KOPT-K1 (cell line): ENCODE measurements around the gene CABP4.
A peak's percentile ranks its signal among the peaks of the same experiment; 100 is the strongest.
"Not testable (repeated sequence)": the region's sequence is repeated elsewhere in the genome, so short reads cannot be mapped to it uniquely, and the experiment has no call there.

ENCODE experiments used
- H3K27ac ChIP-seq: fragments of 200-600 bp; sonication (generic); 2 replicates; pipeline ENCODE4 v1.5.1; 2016; ENCODE audit warnings: antibody characterized with exemption, mild to moderate bottlenecking, low read depth, low read length; ENCODE audit not compliant: poor library complexity, severe bottlenecking
- H3K36me3 ChIP-seq: fragments of 200-600 bp; sonication (generic); 2 replicates; pipeline ENCODE4 v1.5.1; 2017; ENCODE audit warnings: antibody characterized with exemption, mild to moderate bottlenecking, low read length, moderate library complexity; ENCODE audit not compliant: insufficient read depth
- H3K9me3 ChIP-seq: fragments of 200-600 bp; sonication (generic); 2 replicates; pipeline ENCODE4 v1.5.1; 2017; ENCODE audit warnings: antibody characterized with exemption, low read length, mild to moderate bottlenecking; ENCODE audit not compliant: insufficient read depth, poor library complexity, severe bottlenecking

The CABP4 gene

DNA sequence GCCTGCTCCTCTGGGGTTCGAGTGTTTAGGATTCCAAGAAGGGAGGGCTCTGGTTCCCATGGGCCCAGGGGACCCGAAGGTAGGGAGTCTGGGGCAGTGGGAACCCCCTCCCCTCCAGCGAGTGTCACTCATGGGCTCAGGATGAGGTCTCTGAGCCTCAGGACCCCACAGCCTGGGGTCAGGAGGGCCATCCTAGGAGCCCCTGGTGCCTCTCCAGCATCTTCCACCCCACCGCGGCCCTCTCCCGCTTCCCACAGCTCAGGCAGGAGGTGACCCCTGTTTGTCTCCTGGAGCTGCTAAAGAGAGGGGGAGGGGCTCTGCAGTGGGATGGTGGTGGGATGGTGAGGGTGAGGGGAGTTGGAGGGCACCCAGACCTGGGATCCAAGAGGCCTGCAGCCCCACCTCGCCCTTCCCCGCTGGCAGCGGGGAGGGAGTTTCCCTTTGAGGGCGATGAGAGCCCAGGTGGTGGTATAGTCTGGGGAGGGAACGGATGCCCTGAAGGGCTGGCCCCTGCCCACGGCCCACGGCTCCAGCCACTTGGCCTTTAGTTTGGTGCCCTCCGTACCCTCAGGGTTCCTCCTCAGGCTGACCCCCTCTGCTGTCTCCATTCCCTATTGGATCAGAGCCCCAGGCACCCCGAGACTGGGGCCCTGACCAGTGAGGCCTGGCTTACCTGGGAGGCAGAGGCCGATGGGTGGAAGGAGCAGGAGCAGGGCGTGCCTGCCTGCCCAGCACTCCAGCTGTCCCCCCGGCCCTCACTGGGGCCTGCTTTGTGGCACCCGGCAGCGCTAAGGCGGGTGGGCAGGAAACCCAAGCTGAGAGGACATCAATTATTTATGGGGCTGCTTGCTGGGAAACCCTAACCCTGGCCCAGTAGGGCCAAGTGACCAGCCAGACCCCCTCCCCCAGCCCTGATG is 1.1 kb upstream of the CABP4 start:
- no peak overlapping the region for H3K27ac ChIP-seq
- no peaks in the 10 kb centered on the region for H3K9me3 ChIP-seq
- H3K36me3 ChIP-seq: no peaks in the 10 kb centered on the region

DNA sequence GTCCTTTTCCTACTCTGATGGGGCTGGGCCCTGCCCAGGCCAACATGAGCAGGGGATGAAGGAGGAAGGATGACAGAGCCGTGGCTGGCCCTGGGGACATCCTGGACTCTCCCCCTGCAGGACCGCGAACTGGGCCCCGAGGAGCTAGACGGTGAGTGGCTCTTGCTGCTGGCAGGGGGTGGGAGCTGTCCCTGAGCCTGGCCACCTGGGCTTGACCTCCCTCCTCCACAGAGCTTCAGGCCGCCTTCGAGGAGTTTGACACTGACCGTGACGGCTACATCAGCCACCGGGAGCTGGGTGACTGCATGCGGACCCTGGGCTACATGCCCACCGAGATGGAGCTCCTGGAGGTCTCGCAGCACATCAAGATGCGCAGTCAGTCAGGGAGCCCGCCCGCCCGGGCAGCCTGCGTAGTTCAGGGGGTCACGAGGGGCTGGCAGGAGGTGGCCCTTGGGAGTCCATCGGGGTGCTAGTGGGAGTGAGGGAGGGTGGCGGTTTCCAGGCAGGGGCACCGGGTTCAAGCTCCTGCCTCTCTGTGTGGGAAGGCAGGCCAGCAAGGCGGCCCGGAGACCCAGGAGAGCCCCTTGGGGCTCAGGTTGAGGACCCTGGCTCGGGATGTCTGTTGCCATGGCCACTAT is 1.0 kb downstream of the CABP4 start:
- Histone ChIP-seq H3K9me3 (no peaks in the 10 kb centered on the region), H3K27ac (no peak overlapping the region), H3K36me3 (no peaks in the 10 kb centered on the region)

- Histone ChIP-seq H3K9me3 (no peaks in the 10 kb centered on the region), H3K36me3 (no peaks in the 10 kb centered on the region), H3K27ac (no peak overlapping the region)
Observed at GRCh38 chr11:67457453-67457852, 2.3 kb downstream of the CABP4 start.

- Histone ChIP-seq H3K27ac (no peak overlapping the region), H3K36me3 (no peaks in the 10 kb centered on the region), H3K9me3 (no peaks in the 10 kb centered on the region)
Observed at GRCh38 chr11:67458266-67458665, 3.1 kb downstream of the CABP4 start.

- Histone ChIP-seq H3K27ac (no peak overlapping the region), H3K9me3 (no peaks in the 10 kb centered on the region), H3K36me3 (no peaks in the 10 kb centered on the region)
Observed at GRCh38 chr11:67463186-67463585, 8.0 kb downstream of the CABP4 start.

GRCh38 chr11:67463680-67464410 is 8.7 kb downstream of the CABP4 start:
- Histone ChIP-seq H3K9me3 (no peaks in the 10 kb centered on the region), H3K27ac (peak overlapping the region; percentile 86), H3K36me3 (no peaks in the 10 kb centered on the region)

- peak overlapping the region; percentile 86 for H3K27ac ChIP-seq
- no peaks in the 10 kb centered on the region for H3K9me3 ChIP-seq
- no peaks in the 10 kb centered on the region for H3K36me3 ChIP-seq
Observed at GRCh38 chr11:67464411-67465188, 9.4 kb downstream of the CABP4 start.

- H3K27ac ChIP-seq: peak overlapping the region; percentile 86
- H3K36me3 ChIP-seq: no peaks in the 10 kb centered on the region
- H3K9me3 ChIP-seq: no peaks in the 10 kb centered on the region
Observed at GRCh38 chr11:67465189-67465510, 10.0 kb downstream of the CABP4 start.

- not testable (repeated sequence) for H3K9me3 ChIP-seq, H3K36me3 ChIP-seq
- peak overlapping the region; percentile 86 for H3K27ac ChIP-seq
Observed at GRCh38 chr11:67465530-67465929, 10.4 kb downstream of the CABP4 start.

- Histone ChIP-seq H3K36me3 (no peaks in the 10 kb centered on the region), H3K27ac (peak overlapping the region; percentile 11), H3K9me3 (no peaks in the 10 kb centered on the region)
Observed at GRCh38 chr11:67466367-67466766, 11.2 kb downstream of the CABP4 start.

DNA sequence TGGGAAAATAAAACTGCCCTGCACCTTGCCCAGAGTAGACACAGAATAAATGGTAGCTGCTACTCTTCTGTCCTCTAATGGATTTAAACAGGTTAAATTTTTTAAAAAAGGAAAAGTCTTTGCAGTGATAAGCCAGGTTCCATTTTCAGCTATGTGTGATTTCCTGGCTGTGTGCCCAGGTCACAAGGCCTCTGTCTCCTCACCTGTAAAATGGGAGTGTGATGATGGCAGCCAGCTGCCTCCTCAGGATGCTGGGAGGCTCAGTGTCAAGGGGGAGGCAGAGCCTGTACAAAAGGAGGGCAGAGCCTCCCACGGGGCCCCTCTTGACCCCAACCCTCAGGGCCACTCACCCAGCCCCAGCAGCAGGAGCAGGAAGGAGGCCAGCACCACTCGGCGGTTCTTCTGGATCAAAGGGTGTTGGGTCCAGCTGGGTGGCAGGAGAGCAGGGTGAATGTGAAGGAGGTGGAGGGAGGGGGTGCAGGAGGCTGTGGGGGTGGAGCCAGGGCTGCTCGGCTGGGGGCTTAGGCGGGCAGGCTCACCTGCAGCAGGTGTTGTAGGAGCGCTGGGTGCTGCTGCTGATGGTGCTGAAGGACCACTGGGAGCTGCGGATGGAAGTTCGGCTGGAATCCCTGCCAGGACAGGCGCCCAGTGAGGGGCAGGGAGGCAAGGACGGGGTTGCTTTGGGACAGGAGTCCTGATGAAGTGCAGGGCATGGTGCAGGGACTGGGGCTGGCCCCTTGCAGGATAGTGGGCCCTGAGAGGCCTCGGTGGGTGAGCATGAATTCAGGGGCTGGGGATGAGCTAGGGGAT is 12.0 kb downstream of the CABP4 start:
- Histone ChIP-seq H3K27ac (peak overlapping the region; percentile 11), H3K9me3 (no peaks in the 10 kb centered on the region), H3K36me3 (no peaks in the 10 kb centered on the region)

- peak overlapping the region; percentile 73 for H3K27ac ChIP-seq
- no peaks in the 10 kb centered on the region for H3K9me3 ChIP-seq
- no peaks in the 10 kb centered on the region for H3K36me3 ChIP-seq
Observed at GRCh38 chr11:67468056-67468455, 12.9 kb downstream of the CABP4 start.

- peak overlapping the region; percentile 73 for H3K27ac ChIP-seq
- H3K9me3 ChIP-seq: no peaks in the 10 kb centered on the region
- no peaks in the 10 kb centered on the region for H3K36me3 ChIP-seq
Observed at GRCh38 chr11:67468456-67468758, 13.3 kb downstream of the CABP4 start.

DNA sequence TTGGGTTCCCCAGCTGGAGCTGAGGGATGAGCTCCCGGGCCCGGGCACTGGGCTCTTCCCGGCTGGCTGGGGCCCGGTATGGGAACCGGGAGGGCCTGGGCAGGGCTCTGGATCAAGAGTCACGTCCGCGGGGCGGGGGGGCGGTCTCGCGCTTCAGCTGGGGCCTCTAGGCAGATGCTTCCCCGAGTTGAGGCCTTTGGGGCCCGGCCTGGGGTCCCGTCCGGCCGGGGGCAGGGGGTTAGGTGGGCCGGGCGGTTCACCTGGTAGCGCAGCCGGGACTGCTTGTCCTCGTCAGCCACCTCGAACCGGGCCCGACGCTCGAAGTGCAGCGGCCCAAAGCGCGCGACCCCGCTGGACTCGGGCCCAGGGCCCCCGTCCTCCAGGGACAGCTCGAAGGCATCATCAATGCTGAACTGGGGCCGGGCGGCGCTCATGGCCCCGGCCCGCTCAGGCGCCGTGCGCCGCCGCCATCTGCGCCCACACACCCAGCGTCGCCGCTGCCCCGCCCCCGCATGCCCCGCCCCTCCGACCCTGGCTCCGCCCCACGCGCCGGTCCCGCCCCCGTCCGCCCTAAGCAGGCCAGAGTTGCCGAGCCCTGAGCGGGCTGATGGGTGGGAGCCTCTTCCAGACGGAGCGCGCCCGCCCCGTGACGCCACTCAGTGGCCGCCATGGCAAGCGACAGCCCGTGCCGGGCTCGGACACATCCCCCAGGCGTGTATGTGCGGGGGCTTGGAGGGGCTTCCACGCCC is 13.8 kb downstream of the CABP4 start, which contains the start of gene TMEM134:
TMEM134 (minus strand) TSS at position 493 of the 749 bp plus-strand sequence; CDS start at position 434, 59 bp downstream.
- peak within 1 kb of the TSS; percentile 73 for H3K27ac ChIP-seq
- no peaks in the 10 kb centered on the region for H3K9me3 ChIP-seq
- no peaks in the 10 kb centered on the region for H3K36me3 ChIP-seq
